NB4 (cell line): ENCODE measurements around the gene PLA2G4B.

ENCODE experiments used
- POLR2A ChIP-seq: IDR thresholded peaks from 2 replicates; pipeline ENCODE4 v1.6.1; 2011; ENCODE audit warnings: mild to moderate bottlenecking; ENCODE audit not compliant: insufficient read length; ENCODE audit errors: extremely low read depth
- TF ChIP-seq, protein P1 (sequence below): IDR thresholded peaks from one replicate; pipeline ENCODE4 v1.5.1; 2012; ENCODE audit warnings: low read depth, low read length

- TF ChIP-seq, protein P1, sequence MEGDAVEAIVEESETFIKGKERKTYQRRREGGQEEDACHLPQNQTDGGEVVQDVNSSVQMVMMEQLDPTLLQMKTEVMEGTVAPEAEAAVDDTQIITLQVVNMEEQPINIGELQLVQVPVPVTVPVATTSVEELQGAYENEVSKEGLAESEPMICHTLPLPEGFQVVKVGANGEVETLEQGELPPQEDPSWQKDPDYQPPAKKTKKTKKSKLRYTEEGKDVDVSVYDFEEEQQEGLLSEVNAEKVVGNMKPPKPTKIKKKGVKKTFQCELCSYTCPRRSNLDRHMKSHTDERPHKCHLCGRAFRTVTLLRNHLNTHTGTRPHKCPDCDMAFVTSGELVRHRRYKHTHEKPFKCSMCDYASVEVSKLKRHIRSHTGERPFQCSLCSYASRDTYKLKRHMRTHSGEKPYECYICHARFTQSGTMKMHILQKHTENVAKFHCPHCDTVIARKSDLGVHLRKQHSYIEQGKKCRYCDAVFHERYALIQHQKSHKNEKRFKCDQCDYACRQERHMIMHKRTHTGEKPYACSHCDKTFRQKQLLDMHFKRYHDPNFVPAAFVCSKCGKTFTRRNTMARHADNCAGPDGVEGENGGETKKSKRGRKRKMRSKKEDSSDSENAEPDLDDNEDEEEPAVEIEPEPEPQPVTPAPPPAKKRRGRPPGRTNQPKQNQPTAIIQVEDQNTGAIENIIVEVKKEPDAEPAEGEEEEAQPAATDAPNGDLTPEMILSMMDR: no peak
- no peak for TF ChIP-seq POLR2A
These were observed 31.4 kb downstream of the PLA2G4B start for GRCh38 chr15:41869770-41870688.
